AG09319 (cell line): Measurements from ENCODE around the gene AS3MT.
"Not testable (repeated sequence)": the region's sequence is repeated elsewhere in the genome, so short reads cannot be mapped to it uniquely, and the experiment has no call there.

Experiments used
- DNase-seq: peaks from one replicate; pipeline ENCODE4 v3.0.0-alpha.2; 2010; ENCODE audit warnings: low read depth; ENCODE audit errors: extremely low read depth
- CTCF ChIP-seq: IDR thresholded peaks from 2 replicates; pipeline ENCODE4 v1.5.1; 2011; ENCODE audit warnings: low read depth, mild to moderate bottlenecking, inconsistent platforms, low read length, moderate library complexity

Gene AS3MT

DNA sequence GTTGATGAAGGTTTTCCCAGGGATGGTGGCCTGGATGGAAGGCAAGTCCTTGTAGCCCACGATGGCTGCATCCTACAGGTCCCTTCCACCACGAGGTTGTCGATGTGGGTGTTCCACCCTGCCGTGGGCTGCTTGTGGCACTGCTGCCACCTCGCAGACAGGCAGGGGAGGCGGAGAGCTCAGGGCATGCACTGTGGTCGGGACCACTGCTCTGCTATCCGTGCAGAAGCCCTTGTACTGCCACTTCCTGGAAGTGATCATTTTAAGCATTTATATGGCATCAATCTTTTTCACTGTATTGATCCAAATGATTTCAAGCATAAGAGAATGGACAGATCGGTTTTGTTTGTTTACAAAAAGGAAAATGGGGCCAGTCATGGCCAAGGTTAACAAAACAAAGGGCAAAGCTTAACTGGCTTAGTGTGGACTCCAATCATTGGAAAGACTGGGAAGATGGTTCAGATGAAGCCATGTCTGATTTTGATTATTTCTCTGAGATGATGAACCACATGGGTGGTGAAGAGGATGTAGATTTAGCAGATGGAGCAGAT lies 23.8 kb upstream of the AS3MT start:
- no peak for TF ChIP-seq CTCF
- no peak for DNase-seq

- DNase-seq: no peak
- TF ChIP-seq CTCF: no peak
Observed at GRCh38 chr10:102850025-102850518, 19.2 kb upstream of the AS3MT start.

GRCh38 chr10:102853237-102853636 lies 16.0 kb upstream of the AS3MT start:
- not testable (repeated sequence) for DNase-seq

DNA sequence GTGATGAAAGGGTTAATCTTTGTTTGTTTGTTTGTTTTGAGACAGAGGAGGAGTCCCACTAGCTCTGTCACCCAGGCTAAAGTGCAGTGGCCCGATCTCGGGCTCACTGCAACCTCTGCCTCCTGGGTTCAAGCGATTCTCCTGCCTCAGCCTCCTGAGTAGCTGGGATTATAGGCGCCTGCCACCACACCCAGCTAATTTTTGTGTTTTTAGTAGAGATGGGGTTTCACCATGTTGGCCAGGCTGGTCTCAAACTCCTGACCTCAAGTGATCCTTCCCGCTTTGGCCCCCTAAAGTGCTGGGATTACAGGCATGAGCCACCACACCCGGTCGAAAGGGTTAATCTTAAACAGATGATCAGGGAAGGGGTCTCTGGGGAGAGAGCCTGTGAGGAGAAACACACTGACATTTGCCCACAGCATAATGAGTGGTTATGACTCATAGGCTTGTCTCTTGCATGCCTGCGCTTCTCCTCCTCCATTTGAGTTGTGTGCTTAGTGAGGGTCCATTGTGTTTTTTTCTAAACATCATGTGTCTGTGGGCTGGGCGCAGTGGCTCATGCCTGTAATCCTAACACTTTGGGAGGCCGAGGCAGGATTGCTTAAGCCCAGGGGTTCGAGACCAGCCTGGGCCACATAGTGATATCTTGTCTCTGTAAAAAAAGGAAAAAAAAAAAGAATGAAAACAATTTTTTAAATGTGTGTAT lies 13.4 kb upstream of the AS3MT start:
- DNase-seq: peak; percentile 92

- no peak for TF ChIP-seq CTCF
- DNase-seq: no peak
Observed at GRCh38 chr10:102856758-102857424, 12.4 kb upstream of the AS3MT start.

DNA sequence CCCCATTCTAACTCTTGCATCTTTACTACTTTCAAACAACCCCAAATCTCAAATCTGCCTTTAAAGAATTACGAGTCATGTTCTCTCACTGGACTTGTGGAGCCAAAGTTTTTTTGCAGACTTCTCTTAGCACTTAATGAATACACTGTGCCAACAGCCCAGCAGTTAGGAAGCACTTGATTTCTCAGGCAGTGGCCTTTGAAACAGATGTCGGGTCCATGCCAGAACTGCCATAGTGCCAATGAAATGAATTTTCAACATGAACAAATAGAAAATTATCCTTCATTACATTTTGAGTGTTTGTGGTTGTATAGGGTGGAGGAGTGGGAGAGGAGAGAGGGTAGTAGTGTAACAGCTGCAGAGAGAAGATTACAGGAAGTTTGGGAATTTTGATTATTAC lies 9.4 kb upstream of the AS3MT start:
- DNase-seq: no peak
- no peak for TF ChIP-seq CTCF

DNA sequence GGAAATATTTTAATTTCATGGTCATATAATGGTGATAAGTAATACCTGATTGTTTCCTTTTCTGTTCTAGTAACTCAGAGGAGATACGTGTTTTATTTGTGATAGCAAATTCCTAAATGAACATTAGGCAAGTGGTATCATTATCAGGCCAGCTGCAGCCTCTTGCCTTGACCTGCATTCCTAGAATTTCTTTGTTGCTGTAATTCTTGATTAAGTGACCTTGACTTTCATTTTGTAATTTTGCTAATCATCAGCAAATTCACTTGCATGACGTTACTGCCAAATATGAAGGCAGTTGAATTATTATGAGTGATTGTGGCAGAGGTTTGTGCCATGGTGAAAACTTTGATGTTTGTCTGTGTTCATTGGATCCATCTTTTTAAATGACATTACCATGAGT lies 5.6 kb upstream of the AS3MT start:
- TF ChIP-seq CTCF: no peak
- no peak for DNase-seq

DNA sequence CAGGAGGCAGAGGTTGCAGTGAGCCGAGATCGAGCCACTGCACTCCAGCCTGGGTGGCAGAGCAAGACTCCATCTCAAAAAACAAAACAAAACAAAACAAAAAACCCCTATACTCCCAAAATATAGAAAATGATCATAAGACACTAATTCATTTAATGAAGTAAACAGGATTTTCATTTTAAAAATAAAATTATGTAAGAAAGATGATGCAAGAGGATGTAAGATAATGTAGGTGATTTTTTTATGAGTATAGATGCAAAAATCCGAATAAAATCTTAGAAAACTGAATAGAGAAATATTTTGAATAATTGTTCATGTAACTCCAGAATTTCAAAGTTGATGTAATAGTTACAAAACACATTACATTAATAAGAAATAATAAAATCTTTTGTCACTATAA lies 3.6 kb upstream of the AS3MT start:
- no peak for DNase-seq
- no peak for TF ChIP-seq CTCF
